Astrocyte of the cerebellum (primary cell): ENCODE results near the gene PDE7B.
"Not testable (repeated sequence)": the region's sequence is repeated elsewhere in the genome, so short reads cannot be mapped to it uniquely, and the experiment has no call there.

Experiments used
- DNase-seq: peaks from one replicate; pipeline ENCODE4 v3.0.0-alpha.2; 2011; ENCODE audit warnings: low read depth
- H3K4me3 ChIP-seq: 2 replicates; pipeline ENCODE4 v1.5.1; 2011; ENCODE audit warnings: mild to moderate bottlenecking, low read depth, low read length, moderate library complexity
- in situ Hi-C: cut with HindIII; loops from 2 replicates; pipeline ENCODE4 v1.10.0; 2017; ENCODE audit warnings: low sequenced_read_pairs
- TF ChIP-seq, protein P1 (sequence below): IDR thresholded peaks from 2 replicates; pipeline ENCODE4 v1.5.1; 2012; ENCODE audit warnings: low read length, low read depth, moderate library complexity, mild to moderate bottlenecking; ENCODE audit errors: missing control alignments

PDE7B gene

DNA sequence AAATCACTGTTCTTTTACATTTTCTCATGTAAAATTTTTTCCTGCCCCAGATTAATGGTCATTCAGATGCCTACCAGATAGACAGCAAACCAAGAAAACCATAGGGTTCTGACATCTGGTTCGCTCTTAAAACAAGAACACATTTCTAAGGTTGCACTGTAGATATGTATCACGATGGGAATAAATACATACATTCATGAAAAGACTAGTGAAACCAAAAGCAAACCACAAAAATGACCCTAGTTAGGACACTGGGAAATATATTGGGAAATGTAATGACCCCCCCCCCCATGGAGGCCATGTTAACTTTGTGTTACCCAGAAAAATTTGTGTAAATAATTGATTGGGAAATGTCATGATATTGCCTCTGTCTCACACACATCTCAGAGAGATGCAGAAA is 361.1 kb downstream of the PDE7B start:
- DNase-seq, result no peak
- in situ Hi-C loops, result loop anchor here (25.0 kb wide), 1 partner anchor 275 kb away; no protein-coding TSS in a partner anchor
- TF ChIP-seq, protein P1, sequence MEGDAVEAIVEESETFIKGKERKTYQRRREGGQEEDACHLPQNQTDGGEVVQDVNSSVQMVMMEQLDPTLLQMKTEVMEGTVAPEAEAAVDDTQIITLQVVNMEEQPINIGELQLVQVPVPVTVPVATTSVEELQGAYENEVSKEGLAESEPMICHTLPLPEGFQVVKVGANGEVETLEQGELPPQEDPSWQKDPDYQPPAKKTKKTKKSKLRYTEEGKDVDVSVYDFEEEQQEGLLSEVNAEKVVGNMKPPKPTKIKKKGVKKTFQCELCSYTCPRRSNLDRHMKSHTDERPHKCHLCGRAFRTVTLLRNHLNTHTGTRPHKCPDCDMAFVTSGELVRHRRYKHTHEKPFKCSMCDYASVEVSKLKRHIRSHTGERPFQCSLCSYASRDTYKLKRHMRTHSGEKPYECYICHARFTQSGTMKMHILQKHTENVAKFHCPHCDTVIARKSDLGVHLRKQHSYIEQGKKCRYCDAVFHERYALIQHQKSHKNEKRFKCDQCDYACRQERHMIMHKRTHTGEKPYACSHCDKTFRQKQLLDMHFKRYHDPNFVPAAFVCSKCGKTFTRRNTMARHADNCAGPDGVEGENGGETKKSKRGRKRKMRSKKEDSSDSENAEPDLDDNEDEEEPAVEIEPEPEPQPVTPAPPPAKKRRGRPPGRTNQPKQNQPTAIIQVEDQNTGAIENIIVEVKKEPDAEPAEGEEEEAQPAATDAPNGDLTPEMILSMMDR, result no peak
- no peak overlapping the region for H3K4me3 ChIP-seq

GRCh38 chr6:136213012-136213539 is 361.6 kb downstream of the PDE7B start:
- in situ Hi-C loops, result loop anchor here (25.0 kb wide), 1 partner anchor 276 kb away; no protein-coding TSS in a partner anchor
- TF ChIP-seq, protein P1, result no peak
- H3K4me3 ChIP-seq, result no peak overlapping the region
- DNase-seq, result no peak

GRCh38 chr6:136213853-136214252 is 362.4 kb downstream of the PDE7B start:
- no peak overlapping the region for H3K4me3 ChIP-seq
- in situ Hi-C loops, result loop anchor here (25.0 kb wide), 1 partner anchor 277 kb away; no protein-coding TSS in a partner anchor
- DNase-seq, result no peak
- TF ChIP-seq, protein P1, result no peak

DNA sequence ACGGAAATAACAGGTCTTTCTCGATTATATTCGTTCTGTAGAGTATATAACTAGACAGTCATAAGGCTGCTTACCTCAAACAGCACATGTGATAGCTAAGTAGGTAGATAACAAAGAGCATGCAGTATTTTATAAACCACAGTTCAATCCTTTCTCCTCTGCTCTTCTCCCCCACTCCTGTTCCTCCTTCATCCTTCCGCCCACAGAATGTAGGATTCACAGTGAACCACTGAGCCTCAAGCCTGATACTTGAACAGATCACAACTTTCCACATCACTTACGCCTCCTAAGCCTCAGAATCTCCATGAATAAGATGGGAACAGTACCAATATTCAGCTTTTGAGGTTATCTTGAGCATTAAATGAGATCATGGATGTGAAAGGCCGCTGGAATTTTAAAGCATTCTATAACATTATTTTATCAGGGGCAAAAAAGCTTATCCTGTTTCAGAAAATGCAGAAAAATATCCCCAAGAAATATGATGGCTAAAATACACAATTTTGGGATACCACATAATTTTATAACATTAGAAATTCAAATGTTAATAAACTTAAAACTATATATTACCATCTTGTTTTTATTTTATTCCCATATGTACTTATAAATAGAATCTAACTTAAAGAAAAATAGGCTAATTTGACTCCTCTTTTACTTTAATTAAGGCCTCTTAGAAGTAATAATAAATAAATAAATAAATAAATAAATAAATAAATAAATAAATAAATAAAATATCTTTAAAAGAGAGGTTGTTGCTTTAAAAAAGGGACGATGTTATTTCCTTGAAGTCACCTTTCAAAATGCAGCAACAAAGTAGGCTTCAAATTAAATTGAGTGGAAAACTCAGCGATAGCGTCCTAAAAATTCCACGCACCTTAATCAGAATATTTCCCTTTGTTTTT is 365.3 kb downstream of the PDE7B start:
- in situ Hi-C loops, result loop anchor here (25.0 kb wide), 1 partner anchor 279 kb away; no protein-coding TSS in a partner anchor
- no peak for DNase-seq
- no peak overlapping the region for H3K4me3 ChIP-seq
- TF ChIP-seq, protein P1, result no peak

- not testable (repeated sequence) for DNase-seq, H3K4me3 ChIP-seq
- in situ Hi-C loops, result loop anchor here (25.0 kb wide), 2 partner anchors 288 to 713 kb away; no protein-coding TSS in a partner anchor
These were observed 373.5 kb downstream of the PDE7B start for GRCh38 chr6:136224974-136225373.

GRCh38 chr6:136225496-136225895 is 374.0 kb downstream of the PDE7B start:
- H3K4me3 ChIP-seq, result no peak overlapping the region
- DNase-seq, result no peak
- in situ Hi-C loops, result loop anchor here (25.0 kb wide), 1 partner anchor 713 kb away; no protein-coding TSS in a partner anchor
- TF ChIP-seq, protein P1, result no peak
